ENCODE data around the gene LRMDA. TPM values are rescaled to one million over a fixed set of nuclear protein-coding genes. Genes with fewer than 3 reads are reported as not detected.

The LRMDA gene
- total and polyA plus RNA-seq, 2 of the 8 experiments (the other 6 are each of a cell fraction or from before 2014, with no cell fraction given) = 0.86 to 2.8 TPM

DNA sequence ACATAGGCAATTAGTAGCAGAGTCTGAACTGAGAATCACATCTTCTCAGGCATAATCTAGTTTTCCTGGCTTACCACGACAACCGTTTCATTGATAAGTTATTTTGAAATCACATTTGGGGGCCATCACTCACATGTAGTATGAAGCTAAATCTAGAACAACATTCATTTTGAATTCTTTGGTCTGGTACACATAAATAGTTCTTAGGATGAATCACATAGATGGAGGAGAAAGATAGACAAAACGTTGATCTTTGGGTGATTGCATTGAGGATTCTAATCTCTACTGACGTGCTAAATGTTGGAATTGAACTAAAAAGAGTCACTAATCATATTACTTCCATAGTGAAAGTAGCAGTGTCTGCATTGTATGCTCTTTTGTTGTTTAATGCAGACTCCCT is 1022.6 kb downstream of the LRMDA start:
- Histone ChIP-seq H3K23ac (ENCODE audit: insufficient read length) (no peak overlapping the region), H3K23me2 (ENCODE audit: low read depth, low read length) (no peaks in the 10 kb centered on the region), H3K79me1 (ENCODE audit: low read depth, low read length) (no peaks in the 10 kb centered on the region), H2AK5ac (ENCODE audit: low read depth, low read length) (no peak overlapping the region), H2AFZ (ENCODE audit: low read length) (no peak overlapping the region), H3K79me2 (ENCODE audit: control insufficient read depth in 1 of 2, insufficient read depth in 2 of 2, low read length in 2 of 2) (no peaks in the 10 kb centered on the region), H2BK15ac (ENCODE audit: low read length) (no peak overlapping the region), H3K4ac (replicated peaks; ENCODE audit: insufficient read length, low read depth, low read length) (no peak overlapping the region), H4K8ac (ENCODE audit: extremely low read depth, insufficient read depth, low read length) (no peak overlapping the region), H2BK12ac (ENCODE audit: low read depth, low read length) (no peak overlapping the region), H4K91ac (replicated peaks; ENCODE audit: insufficient read length, low read length) (no peak overlapping the region), H3K56ac (replicated peaks; ENCODE audit: insufficient read length, low read depth, low read length) (no peak overlapping the region), H3K9me3 (ENCODE audit: insufficient read depth in 2 of 2, low read depth in 1 of 2, low read length in 1 of 2) (no peaks in the 10 kb centered on the region), H3K4me1 (replicated peaks in 1 of 4; ENCODE audit: control insufficient read depth in 3 of 4, insufficient read depth in 4 of 4, low read length in 3 of 4) (no peaks in the 10 kb centered on the region), H2BK20ac (ENCODE audit: low read length) (no peak overlapping the region), H2BK120ac (replicated peaks; ENCODE audit: low read depth, low read length) (no peak overlapping the region), H3K4me2 (ENCODE audit: insufficient read depth in 1 of 2, low read depth in 2 of 2, low read length in 2 of 2) (no peak overlapping the region), H3K27ac (ENCODE audit: low read depth, low read length) (no peak overlapping the region), H2BK5ac (ENCODE audit: low read depth, low read length) (no peak overlapping the region), H3K4me3 (ENCODE audit: extremely low read depth in 1 of 4, insufficient read depth in 2 of 4, low read depth in 3 of 4, low read length in 4 of 4) (no peak overlapping the region), H4K5ac (ENCODE audit: insufficient read length, low read depth, low read length) (no peak overlapping the region), H4K20me1 (replicated peaks in 1 of 2; ENCODE audit: control insufficient read depth in 1 of 2, insufficient read depth in 2 of 2, low read length in 2 of 2) (no peaks in the 10 kb centered on the region), H3K18ac (ENCODE audit: extremely low read depth, low read length) (no peak overlapping the region), H3K36me3 (ENCODE audit: control insufficient read depth in 2 of 4, insufficient read depth in 4 of 4, low read length in 3 of 4) (no peaks in the 10 kb centered on the region), H3K14ac (ENCODE audit: insufficient read length) (no peak overlapping the region), H3K27me3 (replicated peaks in 1 of 4; ENCODE audit: control insufficient read depth in 3 of 4, extremely low read depth in 1 of 4, insufficient read depth in 3 of 4, low read length in 3 of 4) (no peaks in the 10 kb centered on the region), H3K9ac (replicated peaks in 1 of 4; ENCODE audit: extremely low read depth in 1 of 4, low read depth in 3 of 4, low read length in 3 of 4) (no peak overlapping the region)
- no peak for FAIRE-seq
- ChIA-PET CTCF (ENCODE audit: partially characterized antibody) (no interaction called here), POLR2A (ENCODE audit: partially characterized antibody) (no interaction called here)
- TF ChIP-seq TAF7 (optimal IDR thresholded peaks at IDR 0.05; ENCODE audit: borderline replicate concordance, low read depth, low read length) (no peak), JUND (IDR thresholded peaks at IDR 0.05; ENCODE audit: low read length) (no peak), HDAC2 (IDR thresholded peaks at IDR 0.05; ENCODE audit: borderline replicate concordance in 1 of 2, low read depth in 2 of 2, low read length in 2 of 2) (no peak), POLR2A (IDR thresholded peaks at IDR 0.05; ENCODE audit: control extremely low read depth in 1 of 2, low read depth in 2 of 2, low read length in 2 of 2) (no peak), SP2 (IDR thresholded peaks at IDR 0.05; ENCODE audit: low read length) (no peak), SIX5 (IDR thresholded peaks at IDR 0.05; ENCODE audit: low read depth, low read length) (no peak), RAD21 (IDR thresholded peaks at IDR 0.05 in 1 of 2, conservative IDR thresholded peaks at IDR 0.05 in 1 of 2; ENCODE audit: low read depth in 2 of 2, low read length in 2 of 2) (no peak), PHF8 (conservative IDR thresholded peaks at IDR 0.05; ENCODE audit: low read depth, low read length) (no peak), KDM1A (IDR thresholded peaks at IDR 0.05; ENCODE audit: borderline replicate concordance, low read length) (no peak), SP1 (IDR thresholded peaks at IDR 0.05; ENCODE audit: low read depth, low read length) (no peak), KDM4A (IDR thresholded peaks at IDR 0.05; ENCODE audit: low read depth, low read length, severe bottlenecking) (no peak), TAF1 (IDR thresholded peaks at IDR 0.05; ENCODE audit: low read depth, low read length) (no peak), NANOG (IDR thresholded peaks at IDR 0.05; ENCODE audit: insufficient read depth, low read depth, low read length, poor library complexity, severe bottlenecking) (no peak), RBBP5 (IDR thresholded peaks at IDR 0.05; ENCODE audit: borderline replicate concordance, low read depth, low read length) (no peak)
- 88% methylated on average over 4 of the region's 4 CpGs; no CpG with 5 or more reads in 1 of the 2 experiments for WGBS, 2 experiments (ENCODE audit: extremely low coverage in 1 of 2, insufficient coverage in 1 of 2, insufficient read length in 1 of 2, insufficient replicate concordance in 2 of 2, low coverage in 1 of 2, low lambda C conversion rate in 2 of 2, missing lambda C conversion rate in 1 of 2)
- no peak for DNase-seq (ENCODE audit: low read depth in 1 of 2, low spot score in 2 of 2)
